GM21723 (cell line): ENCODE data around the gene TTLL5.

Source experiments
- ATAC-seq: cut with Tn5 transposase; IDR thresholded peaks from one replicate; pipeline ENCODE4 v1.9.1; 2021; ENCODE audit warnings: mild to moderate bottlenecking, moderate library complexity; ENCODE audit not compliant: unreplicated experiment

Gene TTLL5

GRCh38 chr14:75726321-75726720, 65.3 kb downstream of the TTLL5 start:
- no peak for ATAC-seq

DNA sequence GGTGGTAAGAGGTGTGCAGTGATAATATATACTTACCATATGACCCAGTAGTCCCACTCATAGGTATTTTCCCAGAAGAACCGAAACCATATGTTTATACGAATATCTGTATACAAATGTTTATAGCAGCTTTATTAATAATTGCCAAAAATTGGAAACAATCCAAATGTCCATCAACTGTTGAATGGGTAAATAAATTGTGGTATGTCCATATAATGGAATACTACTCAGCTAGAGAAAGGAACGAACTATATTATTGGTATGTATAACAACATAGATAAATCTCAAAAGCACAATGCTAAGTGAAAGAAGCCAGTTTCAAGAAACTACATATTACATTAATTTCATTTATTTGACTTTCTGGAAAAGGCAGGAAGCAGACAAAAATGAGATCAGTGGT, 66.1 kb downstream of the TTLL5 start:
- ATAC-seq, result no peak

- no peak for ATAC-seq
Measured at GRCh38 chr14:75732888-75733287, 71.8 kb downstream of the TTLL5 start.

DNA sequence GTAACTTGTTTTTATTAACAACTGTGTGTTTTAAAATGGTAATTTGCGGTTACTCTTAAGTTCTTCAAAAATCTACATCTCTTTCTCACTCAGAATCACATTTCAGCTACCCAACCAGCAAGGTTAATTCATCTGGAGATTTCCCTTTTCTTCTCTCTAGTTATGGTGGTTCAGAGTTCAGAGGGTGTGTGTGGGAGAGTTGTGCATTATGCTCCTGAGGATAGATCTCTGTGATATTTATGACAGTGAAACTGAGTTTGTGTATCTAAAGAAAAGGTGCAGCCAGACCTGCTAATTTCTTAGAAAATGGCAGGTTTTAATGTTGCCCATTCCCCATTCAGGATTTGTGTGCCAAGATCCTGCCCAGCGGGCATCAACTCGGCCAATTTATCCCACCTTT, 73.8 kb downstream of the TTLL5 start:
- no peak for ATAC-seq

DNA sequence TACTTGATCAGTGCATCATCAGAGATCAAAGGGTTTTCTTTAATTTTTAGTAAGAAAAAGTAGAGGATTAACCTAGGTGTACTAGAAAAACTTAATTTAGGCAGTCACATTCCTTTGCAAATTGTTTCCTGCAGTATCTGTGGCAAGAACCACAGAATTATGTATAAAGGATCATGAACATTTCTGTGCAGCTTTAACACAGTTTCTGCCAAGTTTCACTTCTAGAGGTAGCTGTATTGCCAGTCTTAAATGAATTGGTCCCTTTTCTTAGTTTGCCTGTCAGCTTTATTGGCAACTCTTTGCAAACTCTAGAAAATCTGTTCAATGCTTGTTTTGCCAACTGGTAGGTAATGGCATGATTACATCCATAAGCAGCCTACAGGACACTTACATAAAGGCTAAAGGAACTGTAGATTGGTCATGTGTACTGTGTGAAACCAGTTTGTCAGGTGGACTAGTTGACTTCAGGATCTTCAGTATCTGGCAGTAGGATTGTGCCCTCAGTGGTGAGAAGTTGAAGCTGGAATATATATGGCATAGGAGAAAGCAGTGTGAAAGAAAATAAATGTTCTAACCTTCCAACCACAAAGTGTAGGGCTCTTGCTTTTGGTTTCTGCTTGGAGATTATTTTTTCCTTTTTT, 75.9 kb downstream of the TTLL5 start:
- ATAC-seq, result no peak

GRCh38 chr14:75738192-75738591, 77.1 kb downstream of the TTLL5 start:
- ATAC-seq, result no peak

- ATAC-seq, result no peak
Measured at GRCh38 chr14:75742867-75743266, 81.8 kb downstream of the TTLL5 start.

GRCh38 chr14:75747899-75748298, 86.9 kb downstream of the TTLL5 start:
- no peak for ATAC-seq

DNA sequence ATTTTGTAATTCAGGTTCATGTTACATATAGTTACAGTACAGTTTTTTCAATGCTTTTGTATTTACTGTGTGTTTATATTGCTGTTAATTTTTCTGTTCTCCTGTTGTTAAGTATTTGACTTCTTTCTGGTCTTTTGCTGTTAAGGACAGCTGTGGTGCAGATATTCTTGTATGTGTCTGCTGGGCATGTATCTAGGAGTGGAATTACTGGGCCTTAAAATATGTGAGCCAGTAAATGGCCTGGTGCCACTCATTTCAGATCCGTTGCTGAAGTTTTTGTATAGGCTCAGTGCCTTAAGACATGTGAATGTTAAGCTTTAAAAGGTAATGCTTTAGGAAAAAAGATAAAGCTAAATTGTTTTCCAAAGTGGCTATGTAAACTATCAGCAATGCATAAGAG, 87.3 kb downstream of the TTLL5 start:
- no peak for ATAC-seq

GRCh38 chr14:75751296-75751695, 90.2 kb downstream of the TTLL5 start:
- ATAC-seq, result no peak

GRCh38 chr14:75752086-75752485, 91.0 kb downstream of the TTLL5 start:
- ATAC-seq, result no peak

DNA sequence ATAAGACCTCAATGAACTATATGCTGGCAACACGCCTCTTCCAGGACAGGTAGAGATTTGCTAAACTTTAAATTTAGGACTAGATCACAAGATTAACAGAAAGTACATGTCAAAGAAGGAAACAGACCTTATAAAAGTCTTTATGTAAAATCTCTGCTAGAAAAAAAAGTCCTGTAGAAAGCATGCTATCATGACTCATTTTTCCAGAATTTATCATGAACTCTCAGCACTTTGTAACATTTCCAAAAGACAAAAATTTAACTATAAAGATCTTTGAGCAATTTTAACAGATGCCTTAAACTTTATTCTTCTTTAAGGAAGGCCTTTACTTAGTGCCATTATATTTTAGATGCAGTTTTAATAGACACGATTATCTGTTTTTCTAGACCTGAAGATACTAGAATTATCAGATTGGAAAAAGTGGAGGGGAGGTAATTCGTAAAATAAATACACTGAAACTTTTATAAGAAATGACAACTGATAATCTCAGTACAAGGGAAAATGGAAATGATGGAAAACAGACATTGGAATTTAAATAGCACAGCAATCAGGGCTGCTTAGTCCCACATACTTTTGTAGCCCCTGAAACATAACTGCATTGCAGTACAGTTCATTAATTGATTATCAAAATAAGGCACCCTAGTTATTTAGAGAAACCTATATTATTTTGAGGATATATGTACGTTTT, 92.0 kb downstream of the TTLL5 start:
- no peak for ATAC-seq

DNA sequence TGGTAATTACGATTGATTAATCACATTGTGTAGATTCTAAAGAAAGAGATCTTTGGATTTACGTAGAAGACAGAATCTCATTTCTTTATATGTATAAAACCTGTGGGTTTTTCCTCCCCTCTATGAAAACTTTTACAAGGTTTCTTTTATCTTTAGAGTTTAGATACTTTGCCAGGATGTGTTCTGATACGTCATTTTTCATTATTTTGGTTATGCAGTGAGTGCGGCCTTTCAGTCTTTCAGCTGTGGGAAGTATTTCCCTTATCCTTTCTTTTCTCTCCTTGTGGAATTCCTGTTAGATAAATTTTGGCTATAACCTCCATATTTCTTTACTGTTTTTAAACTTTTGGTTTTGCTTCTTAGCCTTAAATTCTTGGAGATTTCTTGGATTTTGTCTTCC, 92.7 kb downstream of the TTLL5 start:
- no peak for ATAC-seq

GRCh38 chr14:75757644-75758402, 96.8 kb downstream of the TTLL5 start:
- ATAC-seq, result no peak

GRCh38 chr14:75764020-75764419, 103.0 kb downstream of the TTLL5 start:
- ATAC-seq, result no peak

DNA sequence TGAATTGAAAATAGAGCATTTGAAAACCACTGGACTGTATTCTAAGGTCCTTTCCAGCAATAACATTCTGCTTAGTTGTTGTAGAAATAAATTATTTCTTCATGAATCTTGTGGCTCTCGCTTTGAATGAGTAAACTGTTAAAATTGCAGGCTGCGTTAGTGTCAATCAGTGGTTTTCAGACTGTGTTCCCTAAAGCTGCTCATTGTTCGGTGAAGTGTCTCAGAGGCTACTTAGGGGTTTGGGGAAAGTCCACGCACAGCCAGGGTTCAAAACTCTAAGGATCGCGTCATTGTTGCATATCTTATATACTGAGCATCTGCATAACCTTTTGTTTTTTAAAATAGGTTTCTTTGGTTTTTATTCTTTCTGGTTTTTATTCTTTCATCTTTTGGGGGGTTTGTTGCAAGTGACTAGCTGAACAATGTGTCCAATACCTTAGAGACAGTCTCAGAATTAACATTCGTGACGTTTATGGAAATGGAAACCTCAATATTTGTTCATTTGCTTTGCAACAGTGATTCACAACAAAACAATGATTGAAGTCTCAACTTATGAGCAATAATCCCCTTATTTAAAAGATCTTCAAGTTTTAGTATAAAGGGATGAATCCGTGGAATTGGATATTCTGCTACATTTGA, 108.1 kb downstream of the TTLL5 start:
- no peak for ATAC-seq

- ATAC-seq, result no peak
Measured at GRCh38 chr14:75770635-75771034, 109.6 kb downstream of the TTLL5 start.

DNA sequence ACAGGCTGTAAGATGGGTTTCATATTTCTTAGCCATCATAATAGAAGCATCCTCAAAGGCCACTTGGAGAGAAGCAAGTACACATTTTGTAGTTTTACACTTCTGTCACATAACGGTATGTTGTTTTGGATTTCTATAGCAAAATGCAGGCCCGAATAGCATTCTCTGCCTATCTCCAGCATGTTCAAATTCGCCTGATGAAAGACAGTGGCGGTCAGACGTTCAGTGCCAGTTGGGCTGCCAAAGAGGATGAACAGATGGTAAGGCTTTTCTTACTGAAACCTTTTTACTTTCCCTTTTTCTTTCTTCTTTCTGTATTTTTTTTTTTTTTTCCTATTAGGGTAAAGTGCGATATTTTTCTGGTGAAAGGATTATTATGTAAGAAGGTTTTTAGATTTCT, 110.5 kb downstream of the TTLL5 start:
- ATAC-seq, result no peak

- no peak for ATAC-seq
Measured at GRCh38 chr14:75773046-75773445, 112.0 kb downstream of the TTLL5 start.

DNA sequence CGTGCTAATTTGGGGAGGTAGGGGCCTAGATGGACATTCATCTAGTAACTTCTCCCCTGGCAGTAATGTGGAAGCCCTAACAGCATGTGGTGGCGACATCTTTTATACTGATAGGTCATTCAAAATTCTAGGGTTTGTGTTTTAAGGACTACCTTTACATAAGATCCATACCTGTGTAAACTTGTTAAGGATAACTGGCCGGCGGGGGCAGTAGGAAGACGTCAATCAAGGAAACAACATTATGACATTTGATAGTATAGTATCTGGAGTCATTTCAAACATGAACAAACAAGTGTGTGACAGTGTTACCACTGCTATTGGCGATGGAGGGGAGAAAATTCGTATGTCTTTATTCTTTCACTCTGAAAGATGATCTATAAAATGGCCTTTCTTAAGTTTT, 120.0 kb downstream of the TTLL5 start:
- ATAC-seq, result no peak

- ATAC-seq, result no peak
Measured at GRCh38 chr14:75783184-75783583, 122.1 kb downstream of the TTLL5 start.
